DMS114 treated with DMSO at 0.1 percent for 48 hours (cell line): ENCODE results near the gene BRD3OS.
"Not testable (repeated sequence)": the region's sequence is repeated elsewhere in the genome, so short reads cannot be mapped to it uniquely, and the experiment has no call there.

Experiments used
- DNase-seq: peaks from one replicate; lab custom pipeline; 2025; ENCODE audit not compliant: unreplicated experiment; lab: John Stamatoyannopoulos, UW

Gene BRD3OS

GRCh38 chr9:134061688-134062371, 36.5 kb downstream of the BRD3OS start:
- no peak for DNase-seq

- DNase-seq: no peak
Observed at GRCh38 chr9:134062461-134063087, 37.3 kb downstream of the BRD3OS start.

GRCh38 chr9:134063088-134063570, 37.8 kb downstream of the BRD3OS start:
- no peak for DNase-seq

- no peak for DNase-seq
Observed at GRCh38 chr9:134063571-134064450, 38.5 kb downstream of the BRD3OS start.

GRCh38 chr9:134064711-134065110, 39.4 kb downstream of the BRD3OS start:
- DNase-seq: no peak

- no peak for DNase-seq
Observed at GRCh38 chr9:134065612-134066419, 40.5 kb downstream of the BRD3OS start.

- DNase-seq: no peak
Observed at GRCh38 chr9:134066526-134066912, 41.2 kb downstream of the BRD3OS start.

- DNase-seq: no peak
Observed at GRCh38 chr9:134066913-134067851, 41.9 kb downstream of the BRD3OS start.

GRCh38 chr9:134067904-134068743, 42.8 kb downstream of the BRD3OS start, which contains the start of gene BRD3:
TSS of gene BRD3 (minus strand) at chr9:134068026. CDS start at chr9:134053477, 14,549 bp downstream.
- peak; percentile 43 for DNase-seq

- DNase-seq: no peak
Observed at GRCh38 chr9:134068744-134069479, 43.6 kb downstream of the BRD3OS start.

GRCh38 chr9:134069480-134070399, 44.5 kb downstream of the BRD3OS start:
- DNase-seq: no peak

- DNase-seq: no peak
Observed at GRCh38 chr9:134071149-134071548, 45.9 kb downstream of the BRD3OS start.

GRCh38 chr9:134072683-134073082, 47.4 kb downstream of the BRD3OS start:
- DNase-seq: not testable (repeated sequence)

GRCh38 chr9:134073500-134073899, 48.2 kb downstream of the BRD3OS start:
- DNase-seq: no peak

GRCh38 chr9:134075689-134076088, 50.4 kb downstream of the BRD3OS start:
- DNase-seq: not testable (repeated sequence)

- DNase-seq: no peak
Observed at GRCh38 chr9:134076644-134077043, 51.4 kb downstream of the BRD3OS start.
